22Rv1 (cell line): ENCODE measurements around the gene EPN1.

Experiments
- CTCF ChIP-seq: fragments of 450-650 bp; IDR thresholded peaks from 2 replicates; pipeline ENCODE4 v1.5.1; 2017; ENCODE audit warnings: mild to moderate bottlenecking
- ZFX ChIP-seq: fragments of 450-650 bp; IDR thresholded peaks from 2 replicates; pipeline ENCODE4 v1.6.1; 2017; ENCODE audit warnings: antibody characterized with exemption, borderline replicate concordance

GRCh38 chr19:55646889-55647731 lies 27.9 kb upstream of the EPN1 start:
- TF ChIP-seq CTCF = no peak
- TF ChIP-seq ZFX = no peak
